HepG2 (cell line): ENCODE data around the gene SV2B.

Experiments used
- BHLHE40 ChIP-seq: IDR thresholded peaks from 2 replicates; pipeline ENCODE4 v1.6.1; 2011; ENCODE audit warnings: low read length, improper control_type of control experiment
- ELF4 ChIP-seq: sonication (generic); formaldehyde crosslinking; IDR thresholded peaks from 2 replicates; pipeline ENCODE4 v1.5.0; 2020; ENCODE audit warnings: missing genetic modification reagents, mild to moderate bottlenecking, moderate library complexity, borderline replicate concordance
- HDAC2 ChIP-seq: sonication (generic); formaldehyde crosslinking; IDR thresholded peaks from 2 replicates; pipeline ENCODE4 v1.4.0; 2020; ENCODE audit warnings: missing genetic modification reagents
- KDM1A ChIP-seq: IDR thresholded peaks from 2 replicates; pipeline ENCODE4 v1.6.1; 2016; ENCODE audit warnings: missing compliant biosample characterization
- KLF12 ChIP-seq: sonication (generic); formaldehyde crosslinking; IDR thresholded peaks from 2 replicates; pipeline ENCODE4 v1.4.0; 2020; ENCODE audit warnings: missing genetic modification reagents, borderline replicate concordance
- RAD51 ChIP-seq: fragments of 450-650 bp; IDR thresholded peaks from 2 replicates; pipeline ENCODE4 v1.6.1; 2016; ENCODE audit warnings: borderline replicate concordance
- RARA ChIP-seq: IDR thresholded peaks from 2 replicates; pipeline ENCODE4 v1.6.1; 2016; ENCODE audit warnings: missing genetic modification reagents, missing compliant biosample characterization
- RFX1 ChIP-seq: fragments of 450-650 bp; IDR thresholded peaks from 2 replicates; pipeline ENCODE4 v1.6.1; 2017
- SP2 ChIP-seq: sonication (generic); formaldehyde crosslinking; IDR thresholded peaks from 2 replicates; pipeline ENCODE4 v1.5.1; 2020; ENCODE audit warnings: mild to moderate bottlenecking, missing genetic modification reagents
- THAP7 ChIP-seq: sonication (generic); formaldehyde crosslinking; IDR thresholded peaks from 2 replicates; pipeline ENCODE4 v1.8.1; 2023; ENCODE audit warnings: mild to moderate bottlenecking, missing genetic modification reagents

GRCh38 chr15:91281947-91282346 lies 181.9 kb downstream of the SV2B start:
- TF ChIP-seq KLF12 (CRISPR knock-in tag): no peak
- no peak for TF ChIP-seq HDAC2 (CRISPR knock-in tag)
- TF ChIP-seq SP2 (CRISPR knock-in tag): no peak
- TF ChIP-seq THAP7 (CRISPR knock-in tag): no peak
- TF ChIP-seq RFX1: no peak
- no peak for TF ChIP-seq BHLHE40
- TF ChIP-seq ELF4 (CRISPR knock-in tag): no peak
- TF ChIP-seq RARA (CRISPR knock-in tag): no peak
- no peak for TF ChIP-seq KDM1A (CRISPR knock-in tag)
- no peak for TF ChIP-seq RAD51
